Fibroblast of skin of right biceps (primary cell): ENCODE measurements around the gene CDC42EP5.

Experiments
- DNase-seq: peaks from one replicate; pipeline ENCODE4 v3.0.0-alpha.2; 2013

Gene CDC42EP5

GRCh38 chr19:54461613-54462012 is 11.5 kb downstream of the CDC42EP5 start:
- DNase-seq, result no peak

- no peak for DNase-seq
Observed at GRCh38 chr19:54461210-54461609, 11.9 kb downstream of the CDC42EP5 start.

- DNase-seq, result no peak
Observed at GRCh38 chr19:54460230-54461005, 12.7 kb downstream of the CDC42EP5 start.

GRCh38 chr19:54459282-54460229 is 13.5 kb downstream of the CDC42EP5 start:
- no peak for DNase-seq

- DNase-seq, result no peak
Observed at GRCh38 chr19:54458648-54459281, 14.3 kb downstream of the CDC42EP5 start.

GRCh38 chr19:54457773-54458647 is 15.1 kb downstream of the CDC42EP5 start:
- no peak for DNase-seq

- no peak for DNase-seq
Observed at GRCh38 chr19:54456423-54457373, 16.4 kb downstream of the CDC42EP5 start.

- no peak for DNase-seq
Observed at GRCh38 chr19:54455786-54456422, 17.2 kb downstream of the CDC42EP5 start.

- DNase-seq, result no peak
Observed at GRCh38 chr19:54454781-54455675, 18.1 kb downstream of the CDC42EP5 start.

GRCh38 chr19:54453921-54454780 is 18.9 kb downstream of the CDC42EP5 start:
- no peak for DNase-seq

GRCh38 chr19:54452626-54453025 is 20.5 kb downstream of the CDC42EP5 start:
- DNase-seq, result no peak

GRCh38 chr19:54451997-54452396 is 21.1 kb downstream of the CDC42EP5 start:
- DNase-seq, result no peak

GRCh38 chr19:54451331-54451871 is 21.7 kb downstream of the CDC42EP5 start:
- no peak for DNase-seq

- no peak for DNase-seq
Observed at GRCh38 chr19:54449701-54450069, 23.4 kb downstream of the CDC42EP5 start.

- peak; percentile 98 for DNase-seq
Observed at GRCh38 chr19:54448774-54449700, 24.1 kb downstream of the CDC42EP5 start, which contains the start of gene LENG8. TSS of gene LENG8 (plus strand) at chr19:54449199. CDS start at chr19:54451345, 2,146 bp downstream.

- DNase-seq, result peak; percentile 63
Observed at GRCh38 chr19:54448040-54448773, 24.9 kb downstream of the CDC42EP5 start.
